ENCODE data around the gene PRPF6. TPM values are rescaled to one million over a fixed set of nuclear protein-coding genes. Genes with fewer than 3 reads are reported as not detected.

The PRPF6 gene
- total RNA-seq, 2 experiments from 2014 or later: 45.1 to 73.7 TPM

DNA sequence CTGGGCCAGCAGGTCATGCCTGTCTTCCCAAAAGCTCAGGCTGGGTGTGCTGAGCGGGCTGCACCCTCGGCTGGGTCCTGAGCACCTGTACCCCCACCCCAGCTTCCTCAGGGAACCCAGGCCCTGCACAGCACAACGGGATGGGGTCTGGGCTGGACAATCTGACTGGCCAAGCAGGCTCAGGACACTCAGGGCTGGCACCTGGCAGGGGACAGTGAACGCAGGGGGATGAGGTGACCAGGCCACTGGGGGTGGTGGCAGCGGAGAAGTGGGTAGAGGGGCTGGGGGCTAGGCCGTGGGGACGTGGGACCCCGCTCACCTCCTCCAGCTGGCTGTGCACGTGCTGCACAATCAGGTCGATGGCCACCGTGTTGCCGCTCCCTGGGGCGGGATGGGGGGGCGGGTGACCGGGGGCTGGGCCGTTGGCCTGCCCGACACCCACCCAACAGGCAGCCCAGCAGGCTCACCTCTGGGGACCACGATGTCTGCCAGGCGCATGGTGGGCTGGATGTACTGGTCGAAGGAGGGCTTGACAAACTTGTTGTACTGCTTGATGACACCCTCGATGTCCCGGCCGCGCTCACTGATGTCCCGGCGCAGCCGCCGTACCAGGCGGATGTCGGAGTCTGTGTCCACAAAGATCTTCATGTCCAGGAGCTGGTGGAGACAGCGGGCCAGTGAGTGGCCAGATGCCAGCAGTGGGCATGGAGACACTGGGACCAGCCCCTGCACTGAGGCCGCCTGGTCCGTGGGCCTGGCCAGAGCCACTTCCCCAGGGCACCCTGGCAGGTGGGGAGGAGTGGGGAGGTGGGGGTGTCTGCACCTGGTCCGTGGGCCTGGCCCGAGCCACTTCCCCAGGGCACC is 36.6 kb upstream of the PRPF6 start:
- Histone ChIP-seq H3K4me2 (ENCODE audit: low read length) (no peak overlapping the region), H3K4me3 (ENCODE audit: low read depth, low read length, poor library complexity, severe bottlenecking) (no peak overlapping the region), H2AFZ (ENCODE audit: low read length) (no peak overlapping the region), H3K4me1 (ENCODE audit: insufficient read depth, low read length, poor library complexity, severe bottlenecking) (peaks cover 26% of the 10 kb centered on the region), H3K36me3 (ENCODE audit: insufficient read depth, low read length) (peaks cover 49% of the 10 kb centered on the region), H3K79me2 (ENCODE audit: insufficient read depth, low read depth, low read length) (0 out of 2 replicates have a peak, but pooled peaks cover 7% of the 10 kb centered on the region), H4K20me1 (ENCODE audit: insufficient read depth, low read length) (no peaks in the 10 kb centered on the region), H3K9me3 (ENCODE audit: low read length) (no peaks in the 10 kb centered on the region), H3K9me2 (ENCODE audit: insufficient read depth, low read length) (no peaks in the 10 kb centered on the region), H3K27ac (ENCODE audit: low read depth, low read length, poor library complexity, severe bottlenecking) (no peak overlapping the region)
- ChIA-PET POLR2A (no interaction called here), CTCF (ENCODE audit: unreplicated experiment) (no interaction called here)
- TF ChIP-seq, protein P1, sequence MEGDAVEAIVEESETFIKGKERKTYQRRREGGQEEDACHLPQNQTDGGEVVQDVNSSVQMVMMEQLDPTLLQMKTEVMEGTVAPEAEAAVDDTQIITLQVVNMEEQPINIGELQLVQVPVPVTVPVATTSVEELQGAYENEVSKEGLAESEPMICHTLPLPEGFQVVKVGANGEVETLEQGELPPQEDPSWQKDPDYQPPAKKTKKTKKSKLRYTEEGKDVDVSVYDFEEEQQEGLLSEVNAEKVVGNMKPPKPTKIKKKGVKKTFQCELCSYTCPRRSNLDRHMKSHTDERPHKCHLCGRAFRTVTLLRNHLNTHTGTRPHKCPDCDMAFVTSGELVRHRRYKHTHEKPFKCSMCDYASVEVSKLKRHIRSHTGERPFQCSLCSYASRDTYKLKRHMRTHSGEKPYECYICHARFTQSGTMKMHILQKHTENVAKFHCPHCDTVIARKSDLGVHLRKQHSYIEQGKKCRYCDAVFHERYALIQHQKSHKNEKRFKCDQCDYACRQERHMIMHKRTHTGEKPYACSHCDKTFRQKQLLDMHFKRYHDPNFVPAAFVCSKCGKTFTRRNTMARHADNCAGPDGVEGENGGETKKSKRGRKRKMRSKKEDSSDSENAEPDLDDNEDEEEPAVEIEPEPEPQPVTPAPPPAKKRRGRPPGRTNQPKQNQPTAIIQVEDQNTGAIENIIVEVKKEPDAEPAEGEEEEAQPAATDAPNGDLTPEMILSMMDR (conservative IDR thresholded peaks at IDR 0.05; ENCODE audit: low read length): no peak
- no peak for TF ChIP-seq EZH2phosphoT487 (IDR thresholded peaks at IDR 0.05; ENCODE audit: borderline replicate concordance, low read depth, low read length)
- DNase-seq (ENCODE audit: low spot score): no peak
- no TSS peak for BruUV-seq (replicated peaks)
- intact Hi-C loops (cut with micrococcal nuclease; ENCODE audit: unreplicated experiment): no loop called here

DNA sequence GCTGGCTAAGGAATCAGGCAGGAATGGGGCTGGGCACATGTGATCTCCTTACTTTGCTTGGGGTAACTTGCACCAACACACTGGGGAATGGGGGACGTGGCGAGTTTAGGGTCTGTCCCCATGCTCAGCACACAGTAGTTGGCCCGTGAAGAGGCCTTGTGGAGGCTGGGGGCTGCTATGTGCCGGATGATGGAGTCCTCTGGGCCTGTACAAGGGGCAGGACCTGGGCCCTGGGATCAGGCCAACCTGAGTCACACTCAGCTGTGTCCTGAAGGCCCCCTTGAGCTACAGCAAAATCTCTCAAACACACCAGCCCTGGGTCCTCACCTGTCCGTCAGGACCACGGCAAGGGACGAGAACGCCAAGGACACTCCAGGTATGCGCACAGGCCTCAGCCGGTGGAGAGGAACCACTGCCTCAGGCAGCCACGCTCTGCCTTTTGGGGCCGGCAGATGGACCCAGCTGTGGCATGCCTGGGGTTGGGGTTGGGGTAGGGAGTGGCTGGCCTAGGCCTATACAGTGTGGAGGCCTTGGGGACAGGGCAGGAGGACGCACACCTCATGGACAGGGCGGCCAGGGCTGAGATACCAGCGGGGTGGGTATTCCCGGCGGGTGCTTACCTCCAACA is 35.8 kb upstream of the PRPF6 start:
- peaks cover 35% of the 10 kb centered on the region for H3K4me1 ChIP-seq (ENCODE audit: insufficient read depth, low read length, poor library complexity, severe bottlenecking)
- no peaks in the 10 kb centered on the region for H3K9me2 ChIP-seq (ENCODE audit: insufficient read depth, low read length)
- intact Hi-C loops (cut with micrococcal nuclease; ENCODE audit: unreplicated experiment): no loop called here
- peaks cover 45% of the 10 kb centered on the region for H3K36me3 ChIP-seq (ENCODE audit: insufficient read depth, low read length)
- POLR2A ChIA-PET: no interaction called here
- H3K9me3 ChIP-seq (ENCODE audit: low read length): no peaks in the 10 kb centered on the region
- no peaks in the 10 kb centered on the region for H4K20me1 ChIP-seq (ENCODE audit: insufficient read depth, low read length)
- no peak for DNase-seq (ENCODE audit: low spot score)
- TF ChIP-seq, protein P1 (conservative IDR thresholded peaks at IDR 0.05; ENCODE audit: low read length): no peak
- TF ChIP-seq EZH2phosphoT487 (IDR thresholded peaks at IDR 0.05; ENCODE audit: borderline replicate concordance, low read depth, low read length): no peak
- BruUV-seq (replicated peaks): no TSS peak
- no peak overlapping the region for H2AFZ ChIP-seq (ENCODE audit: low read length)
- no peak overlapping the region for H3K4me3 ChIP-seq (ENCODE audit: low read depth, low read length, poor library complexity, severe bottlenecking)
- H3K27ac ChIP-seq (ENCODE audit: low read depth, low read length, poor library complexity, severe bottlenecking): no peak overlapping the region
- H3K4me2 ChIP-seq (ENCODE audit: low read length): no peak overlapping the region
- H3K79me2 ChIP-seq (ENCODE audit: insufficient read depth, low read depth, low read length): peaks cover 8% of the 10 kb centered on the region; the same call in 1 of the 2 replicates
- CTCF ChIA-PET (ENCODE audit: unreplicated experiment): no interaction called here
